CD14-positive monocyte (primary cell): ENCODE results near the gene MEIS1. TPM values are rescaled to one million over a fixed set of nuclear protein-coding genes. Genes with fewer than 3 reads are reported as not detected.

Experiments
- DNase-seq, 3 donors: peaks; one replicate each; pipeline ENCODE4 v3.0.0-alpha.2; 2011 to 2022
- H2AFZ ChIP-seq: 2 replicates; pipeline ENCODE4 v1.6.0; 2012; ENCODE audit warnings: mild to moderate bottlenecking, low read depth, low read length, inconsistent platforms; ENCODE audit not compliant: insufficient read depth, poor library complexity, severe bottlenecking
- H3K27ac ChIP-seq, 2 donors: 1 replicate in 1 of 2; 2 replicates in 1 of 2; pipeline ENCODE4 v1.5.1; 2012 to 2013; ENCODE audit warnings: low read length in 2 of 2, control low read depth in 1 of 2, inconsistent platforms in 1 of 2, low read depth in 1 of 2, mild to moderate bottlenecking in 1 of 2
- H3K27me3 ChIP-seq, 2 donors: one replicate each; pipeline versions ENCODE4 v1.6.0 to v1.6.1; 2011 to 2013; ENCODE audit warnings: low read length in 2 of 2; ENCODE audit not compliant: control insufficient read depth in 2 of 2, insufficient read depth in 2 of 2
- H3K36me3 ChIP-seq, 2 donors: replicated peaks in 1 of 2; 1 replicate in 1 of 2; 2 replicates in 1 of 2; pipeline versions ENCODE4 v1.5.1 to v1.6.1; 2012 to 2013; ENCODE audit warnings: low read length in 2 of 2, control low read depth in 1 of 2, inconsistent platforms in 1 of 2, mild to moderate bottlenecking in 1 of 2; ENCODE audit not compliant: insufficient read depth in 2 of 2, control insufficient read depth in 1 of 2
- H3K4me1 ChIP-seq, 2 donors: 1 replicate in 1 of 2; 2 replicates in 1 of 2; pipeline versions ENCODE4 v1.5.1 to v1.6.1; 2012 to 2013; ENCODE audit warnings: low read length in 2 of 2, control low read depth in 1 of 2, inconsistent platforms in 1 of 2, mild to moderate bottlenecking in 1 of 2, moderate library complexity in 1 of 2; ENCODE audit not compliant: insufficient read depth in 2 of 2, control insufficient read depth in 1 of 2
- H3K4me2 ChIP-seq: replicated peaks from 2 replicates; pipeline ENCODE3; 2012; ENCODE audit warnings: low read length, moderate library complexity, mild to moderate bottlenecking; ENCODE audit not compliant: poor library complexity, severe bottlenecking; ENCODE audit errors: extremely low read depth
- H3K4me3 ChIP-seq, 3 experiments: fragments of 200-600 bp in 1 of 3; sonication (generic) in 1 of 3; replicated peaks in 1 of 3; 1 replicate in 2 of 3; 2 replicates in 1 of 3; pipeline ENCODE4 v1.5.1; 2011 to 2013; ENCODE audit warnings: low read length in 3 of 3, mild to moderate bottlenecking in 3 of 3, control low read depth in 2 of 3, low read depth in 2 of 3, inconsistent platforms in 1 of 3, moderate library complexity in 1 of 3
- H3K79me2 ChIP-seq: 2 replicates; pipeline ENCODE4 v1.6.0; 2012; ENCODE audit warnings: mild to moderate bottlenecking, control low read depth, inconsistent platforms, low read length, moderate library complexity; ENCODE audit not compliant: insufficient read depth
- H3K9ac ChIP-seq: 2 replicates; pipeline ENCODE4 v1.6.0; 2017; ENCODE audit warnings: low read length, mild to moderate bottlenecking; ENCODE audit not compliant: insufficient read depth, poor library complexity, severe bottlenecking
- H3K9me3 ChIP-seq, 2 donors: replicated peaks in 1 of 2; 1 replicate in 1 of 2; 2 replicates in 1 of 2; pipeline versions ENCODE4 v1.5.1 to v1.6.1; 2012 to 2013; ENCODE audit warnings: low read length in 2 of 2, control low read depth in 1 of 2; ENCODE audit not compliant: control insufficient read depth in 1 of 2, insufficient read depth in 1 of 2
- H4K20me1 ChIP-seq: 2 replicates; pipeline ENCODE4 v1.6.0; 2012; ENCODE audit warnings: mild to moderate bottlenecking, low read length, control low read depth, moderate library complexity; ENCODE audit not compliant: insufficient read depth
- H3K27ac Mint-ChIP-seq, 7 donors: one replicate each; pipeline ENCODE4 v1.8.0; 2020; ENCODE audit warnings: mild to moderate bottlenecking in 7 of 7, mixed read lengths in 7 of 7, moderate library complexity in 6 of 7, inconsistent platforms in 2 of 7
- H3K27me3 Mint-ChIP-seq, 3 donors: one replicate each; pipeline ENCODE4 v1.8.0; 2021 to 2022; ENCODE audit warnings: low read depth in 3 of 3, mild to moderate bottlenecking in 3 of 3, mixed read lengths in 3 of 3, moderate library complexity in 3 of 3, inconsistent platforms in 1 of 3
- H3K36me3 Mint-ChIP-seq, 2 donors: one replicate each; pipeline ENCODE4 v1.8.0; 2020; ENCODE audit warnings: mixed read lengths in 2 of 2, inconsistent platforms in 1 of 2, mild to moderate bottlenecking in 1 of 2
- H3K4me1 Mint-ChIP-seq: one replicate; pipeline ENCODE4 v1.8.0; 2020; ENCODE audit warnings: mild to moderate bottlenecking, mixed read lengths
- H3K4me3 Mint-ChIP-seq, 2 donors: one replicate each; pipeline ENCODE4 v1.8.0; 2020; ENCODE audit warnings: mild to moderate bottlenecking in 2 of 2, mixed read lengths in 2 of 2, moderate library complexity in 1 of 2
- H3K9me3 Mint-ChIP-seq, 7 donors: one replicate each; pipeline ENCODE4 v1.8.0; 2020 to 2022; ENCODE audit warnings: mixed read lengths in 7 of 7, mild to moderate bottlenecking in 6 of 7, moderate library complexity in 6 of 7, inconsistent platforms in 2 of 7
- WGBS: methylation state at CpG from one replicate; pipeline ENCODE4 v1.1.5; 2013; ENCODE audit warnings: missing lambda C conversion rate; ENCODE audit not compliant: insufficient coverage; 5-methylcytosine and 5-hydroxymethylcytosine counted together
- intact Hi-C, 2 donors: fragments of 100-400 bp; cut with micrococcal nuclease; formaldehyde crosslinking; loops; one replicate each; pipeline versions ENCODE4 v1.15.0 to v1.15.1; 2023
- polyA plus RNA-seq, 3 donors: library from polyadenylated mRNA; depleted of rRNA in 1 of 3; unstranded in 2 of 3; stranded (reverse) in 1 of 3; fragments of 300-500 nt in 2 of 3; fragments of >200 nt in 1 of 3; fragmentation: Illumina TruSeq in 2 of 3; gene quantifications; 1 replicate in 2 of 3; 2 replicates in 1 of 3; pipeline ENCODE4 v1.2.3, GENCODE V29; 2012 to 2021
- TF ChIP-seq, protein P1 (sequence below): fragments of 200-600 bp; IDR thresholded peaks from one replicate; pipeline ENCODE4 v1.8.0; 2022; ENCODE audit warnings: antibody characterized with exemption, mild to moderate bottlenecking

Gene MEIS1
- polyA plus RNA-seq, 3 donors = 0.09 to 0.40 TPM; not detected in 1

DNA sequence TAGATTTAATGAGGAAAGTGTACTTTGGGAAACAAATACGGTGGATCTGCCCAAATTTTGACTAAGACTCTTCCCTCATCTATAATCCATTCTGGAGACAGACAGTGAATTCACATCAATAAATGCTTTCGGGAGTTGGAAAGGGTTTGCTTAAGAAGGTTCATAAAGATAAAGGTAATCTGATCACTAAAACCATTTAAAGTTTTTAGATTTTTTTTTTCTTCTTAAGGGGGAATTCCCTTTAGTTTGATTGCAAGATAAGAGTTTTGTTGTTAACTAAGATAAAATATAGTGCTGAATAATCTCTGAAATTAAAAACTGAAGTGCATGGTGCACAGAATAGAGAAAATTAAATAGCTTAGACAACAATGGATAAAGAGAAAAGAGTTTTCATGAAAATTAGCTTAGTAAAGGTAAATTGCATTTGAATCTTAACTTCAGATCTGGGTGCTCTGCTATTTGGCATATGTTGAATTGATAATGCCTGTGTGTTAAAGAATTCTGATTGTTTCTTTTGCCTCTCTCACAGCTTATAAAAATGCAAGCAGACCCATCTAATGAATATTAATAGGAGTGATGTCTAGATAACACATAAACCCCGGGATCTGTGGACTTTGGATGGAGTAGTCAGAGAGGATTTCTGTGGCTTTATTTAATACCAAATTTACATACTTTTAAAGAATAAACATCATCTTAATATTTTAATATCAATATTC lies 100.8 kb downstream of the MEIS1 start:
- no peaks in the 10 kb centered on the region for H3K27me3 Mint-ChIP-seq
- Histone ChIP-seq H3K9me3 (no peaks in the 10 kb centered on the region), H3K4me2 (no peak overlapping the region), H3K9ac (no peak overlapping the region), H3K27me3 (no peaks in the 10 kb centered on the region), H3K27ac (no peak overlapping the region), H3K4me3 (no peak overlapping the region), H2AFZ (no peak overlapping the region), H4K20me1 (no peaks in the 10 kb centered on the region), H3K4me1 (no peaks in the 10 kb centered on the region), H3K79me2 (no peaks in the 10 kb centered on the region), H3K36me3 (no peaks in the 10 kb centered on the region)
- H3K9me3 Mint-ChIP-seq = peaks cover 0 to 3% (median 0%) of the 10 kb centered on the region in 7 donors
- DNase-seq = no peak
- no peaks in the 10 kb centered on the region for H3K36me3 Mint-ChIP-seq
- intact Hi-C loops = no loop called here
- TF ChIP-seq, protein P1, sequence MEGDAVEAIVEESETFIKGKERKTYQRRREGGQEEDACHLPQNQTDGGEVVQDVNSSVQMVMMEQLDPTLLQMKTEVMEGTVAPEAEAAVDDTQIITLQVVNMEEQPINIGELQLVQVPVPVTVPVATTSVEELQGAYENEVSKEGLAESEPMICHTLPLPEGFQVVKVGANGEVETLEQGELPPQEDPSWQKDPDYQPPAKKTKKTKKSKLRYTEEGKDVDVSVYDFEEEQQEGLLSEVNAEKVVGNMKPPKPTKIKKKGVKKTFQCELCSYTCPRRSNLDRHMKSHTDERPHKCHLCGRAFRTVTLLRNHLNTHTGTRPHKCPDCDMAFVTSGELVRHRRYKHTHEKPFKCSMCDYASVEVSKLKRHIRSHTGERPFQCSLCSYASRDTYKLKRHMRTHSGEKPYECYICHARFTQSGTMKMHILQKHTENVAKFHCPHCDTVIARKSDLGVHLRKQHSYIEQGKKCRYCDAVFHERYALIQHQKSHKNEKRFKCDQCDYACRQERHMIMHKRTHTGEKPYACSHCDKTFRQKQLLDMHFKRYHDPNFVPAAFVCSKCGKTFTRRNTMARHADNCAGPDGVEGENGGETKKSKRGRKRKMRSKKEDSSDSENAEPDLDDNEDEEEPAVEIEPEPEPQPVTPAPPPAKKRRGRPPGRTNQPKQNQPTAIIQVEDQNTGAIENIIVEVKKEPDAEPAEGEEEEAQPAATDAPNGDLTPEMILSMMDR = no peak
- no CpG with 5 or more reads among the region's 3 CpGs for WGBS
- H3K4me1 Mint-ChIP-seq = no peaks in the 10 kb centered on the region
- H3K4me3 Mint-ChIP-seq = no peak overlapping the region
- no peak overlapping the region for H3K27ac Mint-ChIP-seq

DNA sequence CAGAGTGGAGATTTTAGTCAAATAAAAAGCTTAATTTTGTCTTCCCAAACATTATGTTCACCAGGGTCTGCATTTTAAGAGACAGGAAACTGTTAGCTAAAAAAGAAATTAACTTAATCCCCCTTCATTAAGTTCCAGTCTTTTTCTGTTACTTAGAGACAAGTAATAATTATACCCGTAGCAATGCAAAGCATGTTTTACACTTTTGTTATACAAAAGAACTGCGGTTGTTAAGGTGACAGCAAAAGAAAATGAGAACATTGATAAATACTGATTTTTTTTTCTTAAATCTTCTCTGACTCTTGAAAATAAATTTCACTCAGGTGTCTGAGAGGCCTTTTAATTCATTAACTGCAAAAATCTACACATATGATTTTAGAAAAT lies 101.4 kb downstream of the MEIS1 start:
- Histone ChIP-seq H3K4me2 (no peak overlapping the region), H3K27me3 (no peaks in the 10 kb centered on the region), H3K9me3 (no peaks in the 10 kb centered on the region), H3K36me3 (no peaks in the 10 kb centered on the region), H3K79me2 (no peaks in the 10 kb centered on the region), H4K20me1 (no peaks in the 10 kb centered on the region), H3K4me1 (no peaks in the 10 kb centered on the region), H3K9ac (no peak overlapping the region), H3K4me3 (no peak overlapping the region), H3K27ac (no peak overlapping the region), H2AFZ (no peak overlapping the region)
- no CpG with 5 or more reads among the region's 2 CpGs for WGBS
- no peak for DNase-seq
- Mint-ChIP-seq H3K4me3 (no peak overlapping the region), H3K27ac (no peak overlapping the region), H3K9me3 (peaks cover 0 to 3% (median 0%) of the 10 kb centered on the region in 7 donors), H3K4me1 (no peaks in the 10 kb centered on the region), H3K36me3 (no peaks in the 10 kb centered on the region), H3K27me3 (no peaks in the 10 kb centered on the region)
- intact Hi-C loops = no loop called here
- TF ChIP-seq, protein P1 = no peak
